ENCODE results near the gene MAPK6.
A peak's percentile ranks its signal among the peaks of the same experiment; 100 is the strongest.
"Not testable (repeated sequence)": the region's sequence is repeated elsewhere in the genome, so short reads cannot be mapped to it uniquely, and the experiment has no call there.

The MAPK6 gene

GRCh38 chr15:51982770-51983103, 36.3 kb upstream of the MAPK6 start:
- no peaks in the 10 kb centered on the region for H3K27me3 ChIP-seq (ENCODE audit: insufficient read depth, low read depth)
- H3K4me2 ChIP-seq, result no peak overlapping the region; the same call in 1 of the 2 replicates
- no peak for TF ChIP-seq CTCF (conservative IDR thresholded peaks at IDR 0.05; ENCODE audit: low read depth, low read length)
- H4K20me1 ChIP-seq (ENCODE audit: insufficient read depth), result no peaks in the 10 kb centered on the region
- no peaks in the 10 kb centered on the region for H3K79me2 ChIP-seq (ENCODE audit: insufficient read depth, low read depth)
- no peaks in the 10 kb centered on the region for H3K36me3 ChIP-seq (ENCODE audit: insufficient read depth)
- 0 out of 2 replicates have a peak overlapping the region, but pooled peaks have one; percentile 60 for H3K27ac ChIP-seq
- peaks cover 20% of the 10 kb centered on the region for H3K4me1 ChIP-seq (ENCODE audit: low read depth, poor library complexity, severe bottlenecking)
- no peak overlapping the region for H3K9ac ChIP-seq
- H2AFZ ChIP-seq (ENCODE audit: low read depth), result peak overlapping the region; percentile 56; the same call in 1 of the 2 replicates
- no peak overlapping the region for H3K4me3 ChIP-seq (IDR thresholded peaks at IDR 0.05; ENCODE audit: insufficient read depth, low read depth, low read length)

- no peak overlapping the region for H3K4me3 ChIP-seq (IDR thresholded peaks at IDR 0.05; ENCODE audit: insufficient read depth, low read depth, low read length)
- H3K79me2 ChIP-seq (ENCODE audit: insufficient read depth, low read depth), result no peaks in the 10 kb centered on the region
- H3K4me1 ChIP-seq (ENCODE audit: low read depth, poor library complexity, severe bottlenecking), result no peaks in the 10 kb centered on the region
- no peak overlapping the region for H2AFZ ChIP-seq (ENCODE audit: low read depth)
- no peak for TF ChIP-seq CTCF (conservative IDR thresholded peaks at IDR 0.05; ENCODE audit: low read depth, low read length)
- no peaks in the 10 kb centered on the region for H3K27me3 ChIP-seq (ENCODE audit: insufficient read depth, low read depth)
- no peak overlapping the region for H3K4me2 ChIP-seq
- H3K36me3 ChIP-seq (ENCODE audit: insufficient read depth), result no peaks in the 10 kb centered on the region
- H3K27ac ChIP-seq, result no peak overlapping the region
- H3K9ac ChIP-seq, result no peak overlapping the region
- no peaks in the 10 kb centered on the region for H4K20me1 ChIP-seq (ENCODE audit: insufficient read depth)
Measured at GRCh38 chr15:51991141-51991540, 27.9 kb upstream of the MAPK6 start.

GRCh38 chr15:51992953-51993352, 26.1 kb upstream of the MAPK6 start:
- Histone ChIP-seq H3K27me3 (ENCODE audit: insufficient read depth, low read depth) (no peaks in the 10 kb centered on the region), H3K4me3 (IDR thresholded peaks at IDR 0.05; ENCODE audit: insufficient read depth, low read depth, low read length) (no peak overlapping the region), H3K9ac (no peak overlapping the region), H3K4me1 (ENCODE audit: low read depth, poor library complexity, severe bottlenecking) (no peaks in the 10 kb centered on the region), H3K79me2 (ENCODE audit: insufficient read depth, low read depth) (no peaks in the 10 kb centered on the region), H4K20me1 (ENCODE audit: insufficient read depth) (no peaks in the 10 kb centered on the region), H3K27ac (no peak overlapping the region), H2AFZ (ENCODE audit: low read depth) (no peak overlapping the region), H3K36me3 (ENCODE audit: insufficient read depth) (no peaks in the 10 kb centered on the region), H3K4me2 (no peak overlapping the region)
- no peak for TF ChIP-seq CTCF (conservative IDR thresholded peaks at IDR 0.05; ENCODE audit: low read depth, low read length)

- Histone ChIP-seq H3K9ac (no peak overlapping the region), H3K36me3 (ENCODE audit: insufficient read depth) (no peaks in the 10 kb centered on the region), H3K27me3 (ENCODE audit: insufficient read depth, low read depth) (no peaks in the 10 kb centered on the region), H3K27ac (no peak overlapping the region), H3K79me2 (ENCODE audit: insufficient read depth, low read depth) (no peaks in the 10 kb centered on the region), H2AFZ (ENCODE audit: low read depth) (no peak overlapping the region), H3K4me1 (ENCODE audit: low read depth, poor library complexity, severe bottlenecking) (peaks cover 12% of the 10 kb centered on the region), H3K4me3 (IDR thresholded peaks at IDR 0.05; ENCODE audit: insufficient read depth, low read depth, low read length) (no peak overlapping the region), H3K4me2 (no peak overlapping the region), H4K20me1 (ENCODE audit: insufficient read depth) (no peaks in the 10 kb centered on the region)
- no peak for TF ChIP-seq CTCF (conservative IDR thresholded peaks at IDR 0.05; ENCODE audit: low read depth, low read length)
Measured at GRCh38 chr15:52002351-52002750, 16.7 kb upstream of the MAPK6 start.

GRCh38 chr15:52003089-52003488, 15.9 kb upstream of the MAPK6 start:
- not testable (repeated sequence) for H3K36me3 ChIP-seq (ENCODE audit: insufficient read depth); H2AFZ ChIP-seq (ENCODE audit: low read depth); H3K27me3 ChIP-seq (ENCODE audit: insufficient read depth, low read depth); H4K20me1 ChIP-seq (ENCODE audit: insufficient read depth); H3K9ac ChIP-seq; H3K79me2 ChIP-seq (ENCODE audit: insufficient read depth, low read depth); H3K4me2 ChIP-seq; H3K27ac ChIP-seq; H3K4me3 ChIP-seq (IDR thresholded peaks at IDR 0.05; ENCODE audit: insufficient read depth, low read depth, low read length)
- peaks cover 12% of the 10 kb centered on the region for H3K4me1 ChIP-seq (ENCODE audit: low read depth, poor library complexity, severe bottlenecking)

Measured in KMS-11 (cell line).